Measurements from ENCODE around the gene EID1.

DNA sequence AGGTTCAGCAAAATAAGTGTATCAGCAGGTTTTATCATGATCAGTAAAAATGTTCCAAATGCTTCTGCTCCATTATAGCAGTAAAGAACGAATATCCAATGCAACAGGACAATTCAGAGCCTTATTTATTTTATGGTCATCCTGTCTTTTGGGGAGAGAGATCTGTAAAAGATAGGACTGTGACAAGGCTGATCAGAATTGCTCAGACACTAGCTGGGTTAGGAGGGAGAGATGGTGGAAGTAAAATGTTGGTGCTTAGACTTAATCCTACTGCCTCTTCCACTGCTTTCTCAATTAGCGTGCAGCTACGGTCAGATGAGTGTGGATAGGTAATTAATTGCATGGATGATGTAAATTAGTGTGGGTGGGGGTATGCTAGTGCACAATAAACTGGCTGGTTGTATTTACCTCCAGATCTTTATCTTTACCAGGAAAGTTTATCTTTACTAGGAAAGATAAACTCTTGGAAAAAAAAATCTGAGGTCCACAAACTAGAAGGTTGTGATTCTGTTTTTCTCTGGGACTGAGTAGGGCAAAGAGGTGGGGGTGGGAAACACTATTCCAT is 2.2 kb downstream of the EID1 start:
- no peak for TF ChIP-seq CTCF (IDR thresholded peaks at IDR 0.05 in 4 of 5, conservative IDR thresholded peaks at IDR 0.05 in 1 of 5)
- TF ChIP-seq POLR2A (IDR thresholded peaks at IDR 0.05): no peak
